HUES64 (cell line): ENCODE data around the gene SF3A1.

Experiments
- H3K27ac ChIP-seq: 2 replicates; pipeline ENCODE4 v1.7.0; 2013; ENCODE audit warnings: low read depth, low read length, inconsistent platforms
- H3K27me3 ChIP-seq: 2 replicates; pipeline ENCODE4 v1.6.1; 2013; ENCODE audit warnings: mild to moderate bottlenecking, low read length; ENCODE audit not compliant: insufficient read depth
- H3K36me3 ChIP-seq: 2 replicates; pipeline ENCODE4 v1.6.1; 2013; ENCODE audit warnings: mild to moderate bottlenecking, low read length; ENCODE audit not compliant: insufficient read depth
- H3K4me1 ChIP-seq: 2 replicates; pipeline ENCODE4 v1.6.1; 2013; ENCODE audit warnings: mild to moderate bottlenecking, low read length, moderate library complexity; ENCODE audit not compliant: insufficient read depth
- H3K4me3 ChIP-seq: 2 replicates; pipeline ENCODE4 v1.5.1; 2013; ENCODE audit warnings: mild to moderate bottlenecking, low read length, moderate library complexity
- H3K9ac ChIP-seq: 2 replicates; pipeline ENCODE4 v1.6.1; 2013; ENCODE audit warnings: mild to moderate bottlenecking, low read depth, low read length
- H3K9me3 ChIP-seq: 2 replicates; pipeline ENCODE4 v1.6.1; 2013; ENCODE audit warnings: low read depth, low read length; ENCODE audit not compliant: insufficient read depth
- WGBS: fragments of 150-250, 120-280 bp; methylation state at CpG from one replicate; pipeline ENCODE4 v1.1.7; 2013; ENCODE audit warnings: missing lambda C conversion rate; 5-methylcytosine and 5-hydroxymethylcytosine counted together

The SF3A1 gene

DNA sequence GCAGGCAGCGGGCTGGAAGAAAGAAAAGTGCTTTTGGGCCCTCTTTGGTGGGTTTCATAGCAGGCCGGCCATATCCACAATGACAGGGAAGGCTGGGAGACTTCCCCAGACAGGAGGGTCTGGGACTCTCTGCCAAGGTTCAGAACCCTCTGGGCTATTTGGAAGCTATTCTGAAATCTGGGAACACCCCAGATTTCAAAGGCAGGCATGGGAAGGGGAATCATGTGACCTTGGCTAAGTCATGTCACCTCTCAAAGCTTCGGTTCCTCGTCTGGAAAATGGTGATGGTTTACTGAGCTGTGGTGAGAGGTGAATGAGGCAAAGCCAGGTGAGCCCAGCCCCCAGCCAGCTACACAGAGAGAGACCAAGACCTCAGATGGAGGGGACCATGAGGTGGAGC is 72.0 kb downstream of the SF3A1 start:
- Histone ChIP-seq H3K27ac (no peak overlapping the region), H3K36me3 (no peaks in the 10 kb centered on the region), H3K4me1 (no peaks in the 10 kb centered on the region; the same call in 1 of the 2 replicates), H3K27me3 (peaks cover 6% of the 10 kb centered on the region; the same call in 1 of the 2 replicates), H3K9ac (no peak overlapping the region), H3K4me3 (no peak overlapping the region), H3K9me3 (no peaks in the 10 kb centered on the region)
- WGBS = 93% methylated on average over 4 of the region's 4 CpGs

GRCh38 chr22:30284172-30284571 is 72.5 kb downstream of the SF3A1 start:
- WGBS = 89% methylated on average over 9 of the region's 9 CpGs

GRCh38 chr22:30283342-30283741 is 73.4 kb downstream of the SF3A1 start:
- Histone ChIP-seq H3K27me3 (no peaks in the 10 kb centered on the region; the same call in 1 of the 2 replicates), H3K27ac (no peak overlapping the region), H3K36me3 (no peaks in the 10 kb centered on the region), H3K4me1 (no peaks in the 10 kb centered on the region; the same call in 1 of the 2 replicates), H3K4me3 (no peak overlapping the region), H3K9ac (no peak overlapping the region), H3K9me3 (no peaks in the 10 kb centered on the region)
- WGBS = 90% methylated on average over 4 of the region's 4 CpGs

More at GRCh38 chr22:30284172-30284571, 72.5 kb downstream of the SF3A1 start:
- H3K9me3 ChIP-seq = no peaks in the 10 kb centered on the region
- no peaks in the 10 kb centered on the region for H3K36me3 ChIP-seq
- peaks cover 6% of the 10 kb centered on the region; the same call in 1 of the 2 replicates for H3K27me3 ChIP-seq
- H3K4me1 ChIP-seq = no peaks in the 10 kb centered on the region; the same call in 1 of the 2 replicates
- H3K9ac ChIP-seq = no peak overlapping the region
- no peak overlapping the region for H3K4me3 ChIP-seq
- no peak overlapping the region for H3K27ac ChIP-seq

DNA sequence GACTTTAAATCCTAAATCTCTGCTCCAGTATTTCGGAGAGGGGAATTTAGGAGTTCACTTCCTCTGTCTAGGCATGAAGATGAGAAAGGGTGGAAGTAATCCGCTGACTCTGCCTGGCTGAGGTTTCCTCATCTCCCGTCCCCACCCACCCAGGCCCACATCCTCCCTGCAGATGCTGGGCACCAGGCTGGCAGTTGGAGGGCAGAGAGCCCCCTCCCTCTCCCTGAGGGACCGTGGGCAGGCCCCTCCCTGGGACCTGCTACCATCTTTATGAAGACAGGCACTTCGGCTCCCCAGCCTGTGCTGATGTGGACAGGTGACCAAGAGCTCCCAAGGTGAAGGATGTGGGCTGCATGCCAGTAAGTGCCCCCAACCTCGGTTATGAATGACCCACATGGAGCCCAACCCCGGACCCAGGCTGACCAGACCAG is 74.1 kb downstream of the SF3A1 start:
- Histone ChIP-seq H3K9ac (no peak overlapping the region), H3K27ac (no peak overlapping the region), H3K4me1 (peaks cover 4% of the 10 kb centered on the region; the same call in 1 of the 2 replicates), H3K4me3 (no peak overlapping the region), H3K36me3 (no peaks in the 10 kb centered on the region), H3K27me3 (no peaks in the 10 kb centered on the region), H3K9me3 (no peaks in the 10 kb centered on the region)
- 84% methylated on average over 6 of the region's 7 CpGs for WGBS
